Neural crest cell (in vitro differentiated cells): ENCODE measurements around the gene CDKL4. TPM values are rescaled to one million over a fixed set of nuclear protein-coding genes. Genes with fewer than 3 reads are reported as not detected.
A peak's percentile ranks its signal among the peaks of the same experiment; 100 is the strongest.
"Not testable (repeated sequence)": the region's sequence is repeated elsewhere in the genome, so short reads cannot be mapped to it uniquely, and the experiment has no call there.

Experiments
- DNase-seq: peaks from one replicate; pipeline ENCODE4 v3.0.0; 2021; ENCODE audit warnings: low read depth, mixed read lengths, low spot score
- H3K27ac Mint-ChIP-seq: one replicate; pipeline ENCODE4 v1.8.0; 2021; ENCODE audit warnings: mild to moderate bottlenecking, mixed read lengths; ENCODE audit not compliant: unreplicated experiment
- H3K27me3 Mint-ChIP-seq: 2 replicates; pipeline ENCODE4 v1.8.0; 2021; ENCODE audit warnings: low read depth, mild to moderate bottlenecking, mixed read lengths
- H3K36me3 Mint-ChIP-seq: 2 replicates; pipeline ENCODE4 v1.8.0; 2021; ENCODE audit warnings: low read depth, mild to moderate bottlenecking, mixed read lengths
- H3K4me1 Mint-ChIP-seq: 2 replicates; pipeline ENCODE4 v1.8.0; 2021; ENCODE audit warnings: mixed read lengths
- H3K4me3 Mint-ChIP-seq: one replicate; pipeline ENCODE4 v1.8.0; 2021; ENCODE audit warnings: mild to moderate bottlenecking, mixed read lengths
- H3K9me3 Mint-ChIP-seq: 2 replicates; pipeline ENCODE4 v1.8.0; 2021; ENCODE audit warnings: mixed read lengths
- CTCF ChIP-seq: fragments of 200-600 bp; sonication (generic); conservative IDR thresholded peaks from 2 replicates; pipeline ENCODE4 v1.5.0; 2021; ENCODE audit warnings: antibody characterized with exemption, mild to moderate bottlenecking
- total RNA-seq: library from RNA; stranded (reverse); gene quantifications from 2 replicates; pipeline ENCODE4 v1.2.1, GENCODE V29; 2021

CDKL4 gene
- total RNA-seq, 1 donor from 2014 or later = 0.75 TPM

GRCh38 chr2:39246382-39246980 is 2.7 kb upstream of the CDKL4 start:
- H3K27me3 Mint-ChIP-seq = no peaks in the 10 kb centered on the region
- H3K9me3 Mint-ChIP-seq = peaks cover 4% of the 10 kb centered on the region
- no peak for DNase-seq
- H3K36me3 Mint-ChIP-seq = peaks cover 26% of the 10 kb centered on the region
- peaks cover 3% of the 10 kb centered on the region for H3K4me1 Mint-ChIP-seq
- TF ChIP-seq CTCF = no peak
- H3K27ac Mint-ChIP-seq = no peak overlapping the region
- no peak overlapping the region for H3K4me3 Mint-ChIP-seq

- H3K4me3 Mint-ChIP-seq, H3K4me1 Mint-ChIP-seq, H3K27me3 Mint-ChIP-seq, DNase-seq, H3K9me3 Mint-ChIP-seq: not testable (repeated sequence)
- peaks cover 12% of the 10 kb centered on the region for H3K36me3 Mint-ChIP-seq
- H3K27ac Mint-ChIP-seq = peak overlapping the region; percentile 60
These were observed 1.3 kb upstream of the CDKL4 start for GRCh38 chr2:39244963-39245625.

GRCh38 chr2:39244241-39244862 is 582 bp upstream of the CDKL4 start:
- not testable (repeated sequence) for H3K4me3 Mint-ChIP-seq, H3K4me1 Mint-ChIP-seq, H3K9me3 Mint-ChIP-seq, H3K27ac Mint-ChIP-seq, DNase-seq, H3K27me3 Mint-ChIP-seq
- H3K36me3 Mint-ChIP-seq = peaks cover 12% of the 10 kb centered on the region

- H3K27ac Mint-ChIP-seq = no peak overlapping the region
- peaks cover 6% of the 10 kb centered on the region for H3K9me3 Mint-ChIP-seq
- no peak overlapping the region for H3K4me3 Mint-ChIP-seq
- no peak for DNase-seq
- H3K27me3 Mint-ChIP-seq = no peaks in the 10 kb centered on the region
- no peak for TF ChIP-seq CTCF
- H3K36me3 Mint-ChIP-seq = peaks cover 10% of the 10 kb centered on the region
- peaks cover 5% of the 10 kb centered on the region for H3K4me1 Mint-ChIP-seq
These were observed 2.2 kb downstream of the CDKL4 start for GRCh38 chr2:39241588-39241987.

GRCh38 chr2:39240758-39241157 is 3.0 kb downstream of the CDKL4 start:
- Mint-ChIP-seq H3K4me1 (peaks cover 5% of the 10 kb centered on the region), H3K27ac (no peak overlapping the region), H3K36me3 (peaks cover 16% of the 10 kb centered on the region), H3K9me3 (peaks cover 12% of the 10 kb centered on the region), H3K4me3 (no peak overlapping the region), H3K27me3 (no peaks in the 10 kb centered on the region)
- TF ChIP-seq CTCF = no peak
- no peak for DNase-seq

GRCh38 chr2:39234754-39235153 is 9.0 kb downstream of the CDKL4 start:
- no peak for DNase-seq
- peaks cover 13% of the 10 kb centered on the region for H3K36me3 Mint-ChIP-seq
- no peak overlapping the region for H3K27ac Mint-ChIP-seq
- no peak overlapping the region for H3K4me3 Mint-ChIP-seq
- H3K27me3 Mint-ChIP-seq = no peaks in the 10 kb centered on the region
- peaks cover 18% of the 10 kb centered on the region for H3K9me3 Mint-ChIP-seq
- no peaks in the 10 kb centered on the region for H3K4me1 Mint-ChIP-seq
- TF ChIP-seq CTCF = no peak
